ENCODE data around the gene TPSAB1.

Gene TPSAB1

GRCh38 chr16:1210461-1210860 is 30.0 kb upstream of the TPSAB1 start:
- no peak for DNase-seq (ENCODE audit: low read depth)

DNA sequence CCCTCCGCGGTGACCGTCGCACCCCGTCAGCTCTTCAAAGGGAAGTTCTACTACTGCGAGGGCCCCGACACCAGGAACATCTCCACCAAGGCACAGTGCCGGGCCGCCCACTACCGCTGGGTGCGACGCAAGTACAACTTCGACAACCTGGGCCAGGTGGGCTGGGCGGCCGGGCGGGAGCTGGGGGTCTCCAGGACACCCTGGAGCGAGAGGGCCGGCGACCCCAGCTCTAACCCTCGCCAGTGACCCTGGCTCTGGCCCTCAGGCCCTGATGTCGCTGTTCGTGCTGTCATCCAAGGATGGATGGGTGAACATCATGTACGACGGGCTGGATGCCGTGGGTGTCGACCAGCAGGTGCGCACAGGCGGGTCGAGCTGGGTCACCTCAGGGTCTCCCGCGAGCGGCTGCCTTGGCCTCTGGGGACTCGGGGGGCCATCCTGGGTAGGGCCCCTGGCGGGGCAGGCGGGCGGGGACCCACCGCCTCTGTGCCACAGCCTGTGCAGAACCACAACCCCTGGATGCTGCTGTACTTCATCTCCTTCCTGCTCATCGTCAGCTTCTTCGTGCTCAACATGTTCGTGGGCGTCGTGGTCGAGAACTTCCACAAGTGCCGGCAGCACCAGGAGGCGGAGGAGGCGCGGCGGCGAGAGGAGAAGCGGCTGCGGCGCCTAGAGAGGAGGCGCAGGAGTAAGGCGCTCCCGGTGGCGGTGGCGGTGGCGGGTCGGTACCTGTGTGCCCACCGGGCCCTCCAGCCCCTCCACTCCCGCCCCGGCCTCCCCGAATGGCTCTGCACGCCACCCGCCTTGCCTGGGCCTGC is 28.8 kb upstream of the TPSAB1 start:
- DNase-seq (ENCODE audit: low read depth) = no peak

GRCh38 chr16:1212616-1213194 is 27.8 kb upstream of the TPSAB1 start:
- DNase-seq (ENCODE audit: low read depth) = no peak

DNA sequence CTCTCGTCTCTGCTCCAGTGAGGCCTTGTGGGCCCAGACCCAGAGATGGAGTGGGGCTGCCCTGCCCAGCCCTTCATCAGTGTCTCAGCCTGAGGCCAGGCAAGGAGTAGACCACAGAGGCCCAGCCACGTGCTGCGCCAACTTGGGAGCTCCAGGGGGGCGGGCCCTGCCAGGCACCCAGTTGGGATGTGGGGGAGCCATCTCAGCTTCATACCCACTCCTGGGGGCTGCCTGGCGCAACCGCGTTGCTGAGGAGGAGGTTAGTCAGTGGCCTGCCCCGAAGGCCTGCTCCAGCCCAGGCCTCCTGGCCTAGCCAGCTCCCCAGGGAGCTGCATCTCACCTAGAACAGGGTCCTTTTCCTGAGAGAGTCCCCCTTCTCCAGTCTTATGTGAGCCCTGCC is 27.3 kb upstream of the TPSAB1 start:
- DNase-seq (ENCODE audit: low read depth) = no peak

- DNase-seq (ENCODE audit: low read depth) = no peak
Observed at GRCh38 chr16:1213796-1214372, 26.6 kb upstream of the TPSAB1 start.

GRCh38 chr16:1214719-1215118 is 25.8 kb upstream of the TPSAB1 start:
- no peak for DNase-seq (ENCODE audit: low read depth)

- DNase-seq (ENCODE audit: low read depth) = no peak
Observed at GRCh38 chr16:1215574-1216295, 24.8 kb upstream of the TPSAB1 start.

- DNase-seq (ENCODE audit: low read depth) = no peak
Observed at GRCh38 chr16:1216296-1216619, 24.2 kb upstream of the TPSAB1 start.

GRCh38 chr16:1216681-1217400 is 23.7 kb upstream of the TPSAB1 start:
- no peak for DNase-seq (ENCODE audit: low read depth)

- no peak for DNase-seq (ENCODE audit: low read depth)
Observed at GRCh38 chr16:1217526-1217925, 23.0 kb upstream of the TPSAB1 start.

GRCh38 chr16:1218061-1218929 is 22.2 kb upstream of the TPSAB1 start:
- DNase-seq (ENCODE audit: low read depth) = no peak

DNA sequence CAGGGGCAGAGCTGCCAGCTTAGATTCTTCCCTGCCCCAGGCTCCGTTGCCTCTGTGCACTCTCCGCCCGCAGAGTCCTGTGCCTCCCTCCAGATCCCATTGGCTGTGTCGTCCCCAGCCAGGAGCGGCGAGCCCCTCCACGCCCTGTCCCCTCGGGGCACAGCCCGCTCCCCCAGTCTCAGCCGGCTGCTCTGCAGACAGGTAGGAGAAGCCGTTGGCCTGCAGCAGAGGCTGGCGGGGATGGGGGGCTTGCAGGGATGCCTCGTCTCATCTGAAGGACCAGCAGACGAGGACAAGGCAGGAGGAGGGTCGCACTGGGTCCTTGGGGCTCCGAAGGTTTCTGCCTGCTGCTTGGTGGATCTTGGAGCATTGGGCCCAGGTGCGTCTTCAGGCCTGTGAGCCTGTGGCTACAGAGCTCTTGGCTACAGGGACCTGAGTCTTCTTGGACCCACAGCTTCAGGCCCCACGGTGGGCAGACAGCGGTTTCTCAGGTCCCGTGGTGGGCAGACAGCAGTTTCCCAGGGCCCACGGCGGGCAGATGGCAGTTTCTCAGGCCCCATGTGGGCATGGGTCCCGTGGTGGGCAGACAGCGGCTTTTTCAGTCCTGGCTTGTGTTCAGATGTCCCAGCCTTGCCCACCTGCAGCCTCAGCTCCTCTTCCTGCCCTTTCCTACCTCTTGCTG is 21.4 kb upstream of the TPSAB1 start:
- no peak for DNase-seq (ENCODE audit: low read depth)

DNA sequence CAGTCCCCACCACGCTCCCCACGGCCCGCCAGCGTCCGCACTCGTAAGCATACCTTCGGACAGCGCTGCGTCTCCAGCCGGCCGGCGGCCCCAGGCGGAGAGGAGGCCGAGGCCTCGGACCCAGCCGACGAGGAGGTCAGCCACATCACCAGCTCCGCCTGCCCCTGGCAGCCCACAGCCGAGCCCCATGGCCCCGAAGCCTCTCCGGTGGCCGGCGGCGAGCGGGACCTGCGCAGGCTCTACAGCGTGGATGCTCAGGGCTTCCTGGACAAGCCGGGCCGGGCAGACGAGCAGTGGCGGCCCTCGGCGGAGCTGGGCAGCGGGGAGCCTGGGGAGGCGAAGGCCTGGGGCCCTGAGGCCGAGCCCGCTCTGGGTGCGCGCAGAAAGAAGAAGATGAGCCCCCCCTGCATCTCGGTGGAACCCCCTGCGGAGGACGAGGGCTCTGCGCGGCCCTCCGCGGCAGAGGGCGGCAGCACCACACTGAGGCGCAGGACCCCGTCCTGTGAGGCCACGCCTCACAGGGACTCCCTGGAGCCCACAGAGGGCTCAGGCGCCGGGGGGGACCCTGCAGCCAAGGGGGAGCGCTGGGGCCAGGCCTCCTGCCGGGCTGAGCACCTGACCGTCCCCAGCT is 20.3 kb upstream of the TPSAB1 start:
- DNase-seq (ENCODE audit: low read depth) = no peak

DNA sequence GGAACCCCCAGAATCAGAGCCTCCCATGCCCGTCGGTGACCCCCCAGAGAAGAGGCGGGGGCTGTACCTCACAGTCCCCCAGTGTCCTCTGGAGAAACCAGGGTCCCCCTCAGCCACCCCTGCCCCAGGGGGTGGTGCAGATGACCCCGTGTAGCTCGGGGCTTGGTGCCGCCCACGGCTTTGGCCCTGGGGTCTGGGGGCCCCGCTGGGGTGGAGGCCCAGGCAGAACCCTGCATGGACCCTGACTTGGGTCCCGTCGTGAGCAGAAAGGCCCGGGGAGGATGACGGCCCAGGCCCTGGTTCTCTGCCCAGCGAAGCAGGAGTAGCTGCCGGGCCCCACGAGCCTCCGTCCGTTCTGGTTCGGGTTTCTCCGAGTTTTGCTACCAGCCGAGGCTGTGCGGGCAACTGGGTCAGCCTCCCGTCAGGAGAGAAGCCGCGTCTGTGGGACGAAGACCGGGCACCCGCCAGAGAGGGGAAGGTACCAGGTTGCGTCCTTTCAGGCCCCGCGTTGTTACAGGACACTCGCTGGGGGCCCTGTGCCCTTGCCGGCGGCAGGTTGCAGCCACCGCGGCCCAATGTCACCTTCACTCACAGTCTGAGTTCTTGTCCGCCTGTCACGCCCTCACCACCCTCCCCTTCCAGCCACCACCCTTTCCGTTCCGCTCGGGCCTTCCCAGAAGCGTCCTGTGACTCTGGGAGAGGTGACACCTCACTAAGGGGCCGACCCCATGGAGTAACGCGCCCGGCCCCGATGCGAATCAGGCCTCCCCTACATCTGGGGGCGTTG is 19.5 kb upstream of the TPSAB1 start:
- no peak for DNase-seq (ENCODE audit: low read depth)

GRCh38 chr16:1221628-1222552 is 18.6 kb upstream of the TPSAB1 start:
- no peak for DNase-seq (ENCODE audit: low read depth)

DNA sequence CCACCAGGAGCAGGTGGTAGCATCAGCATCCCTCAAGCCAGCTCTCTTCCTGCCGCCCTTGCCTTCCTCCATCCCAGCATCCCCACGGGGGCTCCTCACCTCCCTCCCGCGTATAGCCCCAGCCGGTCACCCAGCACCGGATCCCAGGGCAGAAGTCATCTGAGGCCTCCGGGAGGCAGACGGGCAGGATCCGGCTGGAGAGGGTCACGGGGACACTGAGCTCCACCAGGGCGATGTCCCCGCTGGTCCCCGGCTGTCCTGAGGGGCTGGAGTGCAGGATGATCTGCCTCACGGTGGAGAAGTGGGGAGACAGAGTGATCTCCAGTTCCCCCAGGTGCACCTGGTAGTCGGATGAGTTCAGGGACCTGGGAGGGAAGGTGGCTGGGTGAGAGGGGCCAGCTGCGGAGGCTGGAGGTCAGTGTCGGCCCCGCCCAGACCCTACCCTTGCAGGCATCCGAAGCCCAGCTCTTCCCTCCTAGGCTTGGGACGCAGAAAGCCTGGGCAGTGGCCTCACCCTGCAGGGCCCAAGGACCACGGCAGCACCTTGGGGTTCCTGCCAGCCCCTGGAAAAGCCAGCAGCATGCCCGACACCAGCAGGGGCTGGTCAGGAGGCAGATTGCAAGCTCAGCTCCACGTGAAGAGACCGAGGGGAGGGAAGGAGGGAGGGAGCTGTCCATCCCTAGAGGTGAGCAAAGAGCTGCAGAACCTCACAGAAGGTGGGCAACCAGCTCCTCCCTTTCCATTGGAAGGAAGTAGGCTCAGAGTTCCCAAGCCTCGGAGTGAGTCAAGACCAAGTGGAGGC is 17.8 kb upstream of the TPSAB1 start:
- no peak for DNase-seq (ENCODE audit: low read depth)
